Spleen (tissue), 7 donors: ENCODE data around the gene MYO5B.
"Not testable (repeated sequence)": the region's sequence is repeated elsewhere in the genome, so short reads cannot be mapped to it uniquely, and the experiment has no call there.

Source experiments
- CTCF ChIP-seq, 11 experiments: fragments of 200-600 bp in 7 of 11; fragments of 450-650 bp in 4 of 11; sonication (generic) in 4 of 11; IDR thresholded peaks in 8 of 11; conservative IDR thresholded peaks in 3 of 11; 1 replicate in 7 of 11; 2 replicates in 4 of 11; pipeline versions ENCODE4 v1.4.0 to v1.8.0; 2016 to 2021; ENCODE audit warnings: antibody characterized with exemption in 11 of 11, inconsistent platforms in 4 of 11, mild to moderate bottlenecking in 1 of 11
- POLR2A ChIP-seq, 3 donors: fragments of 450-650 bp; IDR thresholded peaks; one replicate each; pipeline ENCODE4 v1.5.1; 2017; ENCODE audit warnings: antibody characterized with exemption in 3 of 3, mild to moderate bottlenecking in 1 of 3
- POLR2AphosphoS5 ChIP-seq, 3 donors: sonication (generic); formaldehyde crosslinking; IDR thresholded peaks; one replicate each; pipeline ENCODE4 v1.5.1; 2017; ENCODE audit warnings: antibody characterized with exemption in 3 of 3
- donor health status: DM: no; HTN: no; CAD: no; lungs with moderate emphysema.
- donor health status: DM: no; HTN: no; CAD: no.
- donor health status: DM: no; HTN: no; CAD: no.

DNA sequence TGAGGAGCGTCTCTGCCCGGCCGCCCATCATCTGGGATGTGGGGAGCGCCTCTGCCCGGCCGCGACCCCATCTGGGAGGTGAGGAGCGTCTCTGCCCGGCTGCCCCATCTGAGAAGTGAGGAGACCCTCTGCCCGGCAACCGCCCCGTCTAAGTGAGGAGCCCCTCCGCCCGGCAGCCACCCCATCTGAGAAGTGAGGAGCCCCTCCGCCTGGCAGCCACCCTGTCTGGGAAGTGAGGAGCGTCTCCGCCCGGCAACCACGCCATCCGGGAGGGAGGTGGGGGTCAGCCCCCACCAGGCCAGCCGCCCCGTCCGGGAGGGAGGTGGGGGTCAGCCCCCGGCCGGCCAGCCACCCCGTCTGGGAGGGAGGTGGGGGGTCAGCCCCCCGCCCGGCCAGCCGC is 395.1 kb downstream of the MYO5B start:
- not testable (repeated sequence) for TF ChIP-seq CTCF (IDR thresholded peaks at IDR 0.05 in 8 of 11, conservative IDR thresholded peaks at IDR 0.05 in 3 of 11); POLR2AphosphoS5 (IDR thresholded peaks at IDR 0.05); POLR2A (IDR thresholded peaks at IDR 0.05)
